GM19463 (cell line): Measurements from ENCODE around the gene BPI.
"Not testable (repeated sequence)": the region's sequence is repeated elsewhere in the genome, so short reads cannot be mapped to it uniquely, and the experiment has no call there.

Source experiments
- ATAC-seq: cut with Tn5 transposase; IDR thresholded peaks from one replicate; pipeline ENCODE4 v1.9.1; 2021; ENCODE audit warnings: mild to moderate bottlenecking, moderate library complexity; ENCODE audit not compliant: unreplicated experiment

Gene BPI

GRCh38 chr20:38331814-38332213 is 27.9 kb downstream of the BPI start:
- ATAC-seq: no peak

DNA sequence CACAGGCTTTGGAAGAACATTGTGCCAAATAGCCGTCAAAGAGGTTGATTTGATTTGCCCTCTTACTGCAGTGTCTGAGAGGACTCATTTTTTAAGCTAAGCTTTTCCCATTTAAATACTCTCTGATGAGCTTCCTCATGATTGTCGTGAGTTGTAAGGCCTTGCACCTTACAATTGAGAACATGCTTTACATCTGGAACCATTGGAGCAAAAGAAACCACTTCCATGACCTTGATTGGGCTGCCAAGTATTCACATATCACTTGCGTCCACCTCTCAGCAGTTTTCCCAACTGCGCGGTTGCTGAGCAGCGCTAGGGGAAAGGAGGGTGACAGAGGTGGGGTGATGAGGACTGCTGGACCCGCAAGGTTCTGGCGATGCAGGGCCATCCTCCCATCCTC is 30.1 kb downstream of the BPI start:
- ATAC-seq: no peak

DNA sequence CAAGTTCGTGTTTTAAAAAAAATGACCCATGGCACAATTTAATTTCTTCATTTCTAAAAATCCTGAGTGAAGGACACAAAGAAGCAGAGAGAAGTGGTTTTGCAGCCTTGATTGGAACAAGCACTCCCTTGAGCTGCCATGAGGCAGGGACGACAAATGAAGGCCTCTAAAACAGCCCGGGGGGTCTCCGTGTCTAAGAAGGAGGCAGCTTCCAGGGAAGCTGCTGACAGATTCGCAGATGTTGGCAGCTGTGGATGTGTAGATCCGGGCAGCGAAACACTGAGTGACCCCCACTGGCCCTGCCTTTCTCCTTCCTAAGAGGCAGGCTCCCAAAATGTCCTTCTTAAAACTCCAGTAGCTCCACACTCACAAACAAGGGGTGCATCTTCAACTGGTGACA is 32.8 kb downstream of the BPI start:
- ATAC-seq: no peak

GRCh38 chr20:38337561-38338140 is 33.7 kb downstream of the BPI start:
- no peak for ATAC-seq

- no peak for ATAC-seq
These were observed 35.0 kb downstream of the BPI start for GRCh38 chr20:38338849-38339520.

DNA sequence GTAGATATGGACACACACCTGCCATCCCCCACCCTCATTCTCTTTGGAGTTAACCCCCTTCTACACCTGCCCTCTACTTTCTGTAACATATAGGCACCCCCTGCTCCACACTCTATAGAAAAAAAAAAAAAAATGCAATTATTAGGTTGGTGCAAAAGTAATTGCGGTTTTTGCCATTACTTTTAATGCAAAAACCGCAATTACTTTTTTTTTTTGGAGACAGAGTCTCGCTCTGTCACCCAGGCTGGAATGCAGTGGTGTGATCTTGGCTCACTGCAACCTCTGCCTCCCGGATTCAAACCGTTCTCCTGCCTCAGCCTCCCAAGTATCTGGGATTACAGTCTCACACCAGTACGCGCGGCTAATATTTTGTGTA is 35.6 kb downstream of the BPI start:
- ATAC-seq: not testable (repeated sequence)

DNA sequence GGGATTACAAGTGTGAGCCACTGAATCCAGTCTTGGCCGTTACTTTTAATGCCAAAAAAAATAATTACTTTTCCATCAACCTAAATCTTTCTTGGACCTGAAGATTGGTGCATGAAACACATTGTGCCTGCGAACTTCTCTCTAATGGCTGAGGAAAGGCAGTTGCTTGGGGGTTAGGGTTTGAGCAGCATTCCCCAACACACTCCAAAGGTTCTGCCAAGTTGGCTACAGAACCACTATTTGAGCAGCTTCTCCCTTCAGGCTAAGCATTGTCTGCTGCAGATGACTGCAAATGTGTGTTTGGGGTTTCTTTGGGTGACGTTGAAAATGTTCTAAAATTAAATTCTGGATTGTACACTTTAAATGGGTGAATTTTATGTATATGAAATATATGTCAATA is 36.0 kb downstream of the BPI start:
- no peak for ATAC-seq

GRCh38 chr20:38340693-38341092 is 36.7 kb downstream of the BPI start:
- no peak for ATAC-seq

- no peak for ATAC-seq
These were observed 38.3 kb downstream of the BPI start for GRCh38 chr20:38342216-38342615.

- ATAC-seq: no peak
These were observed 38.9 kb downstream of the BPI start for GRCh38 chr20:38342713-38343310.

- ATAC-seq: no peak
These were observed 39.6 kb downstream of the BPI start for GRCh38 chr20:38343311-38344106.

DNA sequence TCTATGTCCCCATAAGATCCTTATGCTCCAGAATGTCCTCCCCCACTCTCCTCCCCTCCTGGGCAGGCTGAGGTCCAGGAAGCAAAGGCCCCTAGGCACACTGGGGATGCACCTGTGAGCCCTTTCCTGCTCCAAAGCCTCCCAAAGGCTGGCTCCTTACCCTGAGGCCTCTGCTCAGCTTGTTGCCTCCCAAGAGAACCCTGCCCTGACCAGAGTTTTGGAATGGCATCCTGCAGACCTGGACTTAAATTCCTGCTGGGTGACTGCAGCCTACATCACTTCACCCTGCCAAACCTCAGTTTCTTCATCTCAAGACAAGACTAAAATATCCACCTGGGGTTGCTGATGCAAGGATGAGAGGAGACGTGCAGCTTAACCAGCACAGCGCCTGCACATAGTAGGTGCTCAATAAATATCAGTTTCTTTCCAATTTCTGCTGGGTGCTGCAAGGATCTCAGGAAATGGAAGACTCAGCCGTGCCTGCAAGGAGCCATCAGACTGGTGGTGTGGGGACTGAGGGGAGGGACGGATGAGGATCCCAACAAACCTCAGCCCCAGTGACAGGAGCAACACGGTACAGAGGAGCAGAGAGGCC is 40.2 kb downstream of the BPI start:
- no peak for ATAC-seq

DNA sequence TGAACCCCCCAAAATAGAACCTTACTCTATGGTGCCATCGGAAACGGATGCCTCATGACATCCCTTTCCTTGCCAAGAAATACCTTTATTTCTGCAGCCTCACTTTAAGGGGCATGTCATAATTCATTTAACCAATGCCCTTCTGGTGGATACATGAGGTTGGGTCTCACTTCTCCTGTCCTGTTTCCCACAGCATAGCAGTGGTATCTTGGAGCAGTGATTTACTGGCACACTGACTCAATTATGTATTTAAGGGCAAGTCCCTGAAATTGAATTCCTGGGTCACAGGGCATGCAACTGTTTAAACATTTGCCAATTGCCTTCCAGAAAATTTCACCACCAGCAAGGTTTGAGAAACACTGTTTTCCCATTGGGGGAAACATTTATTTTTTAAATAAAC is 41.7 kb downstream of the BPI start:
- no peak for ATAC-seq

DNA sequence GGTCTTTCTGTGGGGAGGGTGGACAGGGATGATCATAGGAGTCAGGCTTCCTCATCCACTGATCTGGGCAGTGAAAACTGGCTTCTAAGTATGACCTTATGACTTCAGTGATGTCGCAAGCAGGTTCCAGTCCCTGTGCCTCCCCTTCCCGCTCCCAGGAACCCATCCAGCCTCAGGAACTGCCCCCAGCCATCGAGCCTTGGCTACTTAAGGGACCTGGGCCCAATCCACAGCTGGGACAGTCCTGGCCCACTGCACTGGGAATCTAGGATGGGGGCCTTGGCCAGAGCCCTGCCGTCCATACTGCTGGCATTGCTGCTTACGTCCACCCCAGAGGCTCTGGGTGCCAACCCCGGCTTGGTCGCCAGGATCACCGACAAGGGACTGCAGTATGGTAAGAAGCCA is 42.3 kb downstream of the BPI start, which contains the start of gene LBP:
LBP (plus strand) TSS at position 236 of the 405 bp plus-strand sequence; CDS start at position 271, 35 bp downstream.
- ATAC-seq: no peak

DNA sequence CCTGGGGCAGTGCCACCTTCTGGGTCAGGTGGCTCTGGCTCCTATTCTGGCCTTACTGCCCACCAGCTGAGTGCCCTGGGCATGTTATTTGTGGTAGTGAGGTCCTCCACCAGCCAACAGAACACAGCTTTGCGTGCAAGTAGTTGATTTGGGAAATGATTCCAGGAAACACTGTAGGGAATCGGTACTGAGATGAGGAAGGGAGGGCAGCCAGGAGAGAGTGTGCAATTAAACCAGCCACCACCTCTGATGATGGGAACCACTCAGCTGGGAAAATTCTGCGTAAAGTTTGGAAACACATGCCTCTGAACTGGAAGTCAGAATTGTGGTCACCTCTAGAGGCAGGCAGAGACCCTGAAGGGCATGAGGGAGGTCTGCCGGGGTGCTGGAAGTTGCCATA is 42.8 kb downstream of the BPI start:
- ATAC-seq: no peak

DNA sequence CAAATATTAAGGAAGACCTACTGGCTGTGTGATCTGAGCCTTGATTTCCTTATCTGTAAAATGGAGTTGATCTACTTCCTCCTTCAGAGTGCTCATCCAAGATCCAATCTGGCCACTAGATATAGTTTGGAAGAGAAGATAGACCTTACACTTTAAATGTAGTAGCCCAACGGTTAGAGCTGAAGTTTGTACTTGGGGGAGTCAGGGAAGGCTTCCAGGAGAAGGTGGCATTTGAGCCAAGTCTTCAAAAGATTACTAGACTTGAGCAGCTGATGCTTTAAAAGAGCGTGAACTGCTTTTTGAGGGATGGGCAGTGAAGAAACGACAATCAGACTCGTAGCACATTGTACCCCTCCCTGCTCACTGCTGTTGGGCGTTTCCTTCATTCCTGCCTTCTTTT is 45.9 kb downstream of the BPI start:
- no peak for ATAC-seq

- ATAC-seq: no peak
These were observed 47.2 kb downstream of the BPI start for GRCh38 chr20:38350879-38351775.

GRCh38 chr20:38353316-38353715 is 49.4 kb downstream of the BPI start:
- ATAC-seq: no peak

DNA sequence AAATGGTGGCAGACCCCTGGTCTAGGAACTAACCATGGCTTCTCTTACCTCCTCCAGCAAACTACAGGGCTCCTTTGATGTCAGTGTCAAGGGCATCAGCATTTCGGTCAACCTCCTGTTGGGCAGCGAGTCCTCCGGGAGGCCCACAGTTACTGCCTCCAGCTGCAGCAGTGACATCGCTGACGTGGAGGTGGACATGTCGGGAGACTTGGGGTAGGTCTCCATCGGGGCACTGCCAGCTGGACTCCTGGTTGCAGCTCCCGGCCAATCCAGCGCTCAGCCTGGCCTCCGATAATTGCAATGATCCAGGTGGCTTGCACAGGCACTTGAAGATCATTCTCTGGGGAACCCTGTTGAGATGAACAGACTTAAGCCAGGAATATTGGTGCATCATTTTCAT is 50.3 kb downstream of the BPI start:
- no peak for ATAC-seq
